ENCODE data around the gene LRRFIP1. TPM values are rescaled to one million over a fixed set of nuclear protein-coding genes. Genes with fewer than 3 reads are reported as not detected.
A peak's percentile ranks its signal among the peaks of the same experiment; 100 is the strongest.
"Not testable (repeated sequence)": the region's sequence is repeated elsewhere in the genome, so short reads cannot be mapped to it uniquely, and the experiment has no call there.

The LRRFIP1 gene
- total and polyA plus RNA-seq, 12 donors, result 91.5 to 132 (median 110) TPM

DNA sequence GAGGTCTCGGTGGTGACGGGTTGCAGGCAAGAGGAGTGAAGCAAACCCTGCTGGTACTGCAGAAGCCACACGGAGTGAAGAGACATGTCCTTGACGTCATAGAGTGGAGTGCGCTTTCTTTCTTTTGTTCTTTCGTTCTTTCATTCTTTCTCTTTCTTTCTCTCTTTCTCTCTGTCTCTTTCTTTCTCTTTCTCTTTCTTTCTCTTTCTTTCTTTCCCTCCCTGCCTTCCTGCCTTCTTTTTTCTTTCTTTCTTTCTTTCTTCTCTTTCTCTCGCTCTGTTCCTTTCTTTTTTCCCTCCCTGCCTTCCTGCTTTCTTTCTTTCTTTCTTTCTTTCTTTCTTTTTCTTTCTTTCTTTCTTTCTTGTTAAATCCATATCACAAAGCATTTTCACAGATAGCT lies 39.2 kb downstream of the LRRFIP1 start:
- H3K27ac ChIP-seq, result no peak overlapping the region
- H3K4me1 ChIP-seq, result peaks cover 18 to 71% (median 55%) of the 10 kb centered on the region in 9 donors
- TF ChIP-seq, protein P1, sequence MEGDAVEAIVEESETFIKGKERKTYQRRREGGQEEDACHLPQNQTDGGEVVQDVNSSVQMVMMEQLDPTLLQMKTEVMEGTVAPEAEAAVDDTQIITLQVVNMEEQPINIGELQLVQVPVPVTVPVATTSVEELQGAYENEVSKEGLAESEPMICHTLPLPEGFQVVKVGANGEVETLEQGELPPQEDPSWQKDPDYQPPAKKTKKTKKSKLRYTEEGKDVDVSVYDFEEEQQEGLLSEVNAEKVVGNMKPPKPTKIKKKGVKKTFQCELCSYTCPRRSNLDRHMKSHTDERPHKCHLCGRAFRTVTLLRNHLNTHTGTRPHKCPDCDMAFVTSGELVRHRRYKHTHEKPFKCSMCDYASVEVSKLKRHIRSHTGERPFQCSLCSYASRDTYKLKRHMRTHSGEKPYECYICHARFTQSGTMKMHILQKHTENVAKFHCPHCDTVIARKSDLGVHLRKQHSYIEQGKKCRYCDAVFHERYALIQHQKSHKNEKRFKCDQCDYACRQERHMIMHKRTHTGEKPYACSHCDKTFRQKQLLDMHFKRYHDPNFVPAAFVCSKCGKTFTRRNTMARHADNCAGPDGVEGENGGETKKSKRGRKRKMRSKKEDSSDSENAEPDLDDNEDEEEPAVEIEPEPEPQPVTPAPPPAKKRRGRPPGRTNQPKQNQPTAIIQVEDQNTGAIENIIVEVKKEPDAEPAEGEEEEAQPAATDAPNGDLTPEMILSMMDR (IDR thresholded peaks at IDR 0.05), result no peak
- no peaks in the 10 kb centered on the region for H3K36me3 ChIP-seq
- DNase-seq (no peak), ATAC-seq (no peak)
- 64 to 76% methylated on average over 7 of the region's 7 CpGs for WGBS, 2 donors
- intact Hi-C loops (cut with DNase I), result loop anchor here in 4 of 10 donors (5.0 to 10.0 kb wide), 4 partner anchors 39 to 82 kb away; partner anchors contain the start of genes LRRFIP1 (in 1 of the 4) and RAB17 (in 1 of the 4)
- H3K4me3 ChIP-seq, result no peak overlapping the region
- H3K9me3 ChIP-seq, result no peaks in the 10 kb centered on the region
- no peaks in the 10 kb centered on the region for H3K27me3 ChIP-seq

DNA sequence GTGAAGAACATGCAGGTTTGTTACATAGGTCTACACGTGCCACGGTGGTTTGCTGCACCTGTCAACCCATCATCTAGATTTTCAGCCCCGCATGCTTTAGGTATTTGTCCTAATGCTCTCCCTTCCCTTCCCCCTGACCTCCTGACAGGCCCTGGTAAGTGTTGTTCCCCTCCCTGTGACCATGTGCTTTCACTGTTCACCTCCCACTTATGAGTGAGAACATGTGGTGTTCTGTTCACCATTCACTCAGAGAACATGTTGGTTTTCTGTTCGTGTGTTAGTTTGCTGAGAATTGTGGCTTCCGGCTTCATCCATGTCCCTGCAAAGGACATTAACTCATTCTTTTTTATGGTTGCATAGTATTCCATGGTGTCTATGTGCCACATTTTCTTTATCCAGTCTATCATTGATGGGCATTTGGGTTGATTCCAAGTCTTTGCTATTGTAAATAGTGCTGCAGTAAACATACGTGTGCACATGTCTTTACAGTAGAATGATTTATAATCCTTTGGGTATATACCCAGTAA lies 39.7 kb downstream of the LRRFIP1 start:
- H3K36me3 ChIP-seq, DNase-seq, H3K9me3 ChIP-seq, ATAC-seq, H3K27me3 ChIP-seq, H3K4me3 ChIP-seq: not testable (repeated sequence)
- H3K27ac ChIP-seq, result peak overlapping the region in 1 of 10 donors; percentile 10
- H3K4me1 ChIP-seq, result peaks cover 18 to 69% (median 51%) of the 10 kb centered on the region in 9 donors
- WGBS, 2 donors, result 68 to 81% methylated on average over 6 of the region's 6 CpGs
- intact Hi-C loops (cut with DNase I), result loop anchor here in 4 of 10 donors (5.0 to 10.0 kb wide), 4 partner anchors 40 to 82 kb away; partner anchors contain the start of genes LRRFIP1 (in 1 of the 4) and RAB17 (in 1 of the 4)

DNA sequence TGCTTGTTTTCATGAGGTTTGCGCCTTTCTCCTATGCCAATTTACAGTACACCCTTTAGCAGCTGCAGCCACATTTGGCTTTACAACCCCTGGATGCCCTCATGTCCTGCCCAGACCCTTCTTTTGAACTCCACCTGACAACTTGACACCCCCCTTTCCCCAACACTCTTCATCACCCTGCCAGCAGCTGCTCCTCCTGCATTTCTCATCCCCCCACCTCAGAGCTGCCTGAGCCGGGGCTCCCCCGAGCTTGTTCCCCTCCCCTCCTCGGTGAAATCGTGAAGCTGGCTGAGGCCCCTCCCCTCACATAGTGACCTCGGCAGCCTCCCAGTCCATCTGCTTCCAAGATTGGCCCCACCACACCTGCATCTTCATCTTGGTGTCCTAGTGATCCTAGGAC lies 40.5 kb downstream of the LRRFIP1 start:
- peaks cover 15 to 65% (median 51%) of the 10 kb centered on the region in 9 donors for H3K4me1 ChIP-seq
- WGBS, 2 donors, result 67 to 70% methylated on average over 6 of the region's 6 CpGs
- H3K36me3 ChIP-seq, result no peaks in the 10 kb centered on the region
- TF ChIP-seq, protein P1 (IDR thresholded peaks at IDR 0.05), result no peak
- intact Hi-C loops (cut with DNase I), result loop anchor here in 4 of 10 donors (2.0 to 10.0 kb wide), 5 partner anchors 41 to 83 kb away; partner anchors contain the start of genes LRRFIP1 (in 1 of the 4) and RAB17 (in 1 of the 4)
- H3K27ac ChIP-seq, result peak overlapping the region in 2 of 10 donors; percentile 7 to 10
- no peak overlapping the region for H3K4me3 ChIP-seq
- no peaks in the 10 kb centered on the region for H3K27me3 ChIP-seq
- DNase-seq (no peak), ATAC-seq (no peak)
- H3K9me3 ChIP-seq, result no peaks in the 10 kb centered on the region

DNA sequence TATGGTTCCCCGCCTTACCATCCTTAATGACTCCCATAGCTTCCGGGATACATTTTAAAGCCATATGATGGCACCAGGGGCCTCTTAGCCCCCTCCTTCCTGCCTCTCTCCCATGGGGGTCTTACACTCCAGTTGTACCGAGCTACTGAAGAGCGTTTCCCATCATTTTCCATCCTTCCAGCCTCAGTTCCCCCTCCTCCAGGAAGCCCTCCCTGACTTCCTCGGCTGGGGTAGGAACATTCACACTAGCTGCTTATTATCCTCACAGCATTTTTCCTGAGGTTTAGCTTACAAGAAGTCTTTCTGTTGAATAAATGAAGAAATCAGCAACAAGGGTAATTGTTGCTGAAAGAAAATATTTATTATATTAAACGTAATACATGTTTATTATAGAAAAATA lies 41.1 kb downstream of the LRRFIP1 start:
- ATAC-seq (no peak), DNase-seq (no peak)
- Histone ChIP-seq H3K27me3 (no peaks in the 10 kb centered on the region), H3K9me3 (no peaks in the 10 kb centered on the region), H3K27ac (peak overlapping the region in 1 of 10 donors; percentile 7), H3K4me3 (no peak overlapping the region), H3K4me1 (peaks cover 14 to 65% (median 51%) of the 10 kb centered on the region in 9 donors), H3K36me3 (no peaks in the 10 kb centered on the region)
- 84 to 90% methylated on average over 6 of the region's 6 CpGs for WGBS, 2 donors
- TF ChIP-seq, protein P1 (IDR thresholded peaks at IDR 0.05), result no peak
- intact Hi-C loops (cut with DNase I), result loop anchor here in 4 of 10 donors (2.0 to 10.0 kb wide), 5 partner anchors 41 to 84 kb away; partner anchors contain the start of genes LRRFIP1 (in 1 of the 4) and RAB17 (in 1 of the 4)

DNA sequence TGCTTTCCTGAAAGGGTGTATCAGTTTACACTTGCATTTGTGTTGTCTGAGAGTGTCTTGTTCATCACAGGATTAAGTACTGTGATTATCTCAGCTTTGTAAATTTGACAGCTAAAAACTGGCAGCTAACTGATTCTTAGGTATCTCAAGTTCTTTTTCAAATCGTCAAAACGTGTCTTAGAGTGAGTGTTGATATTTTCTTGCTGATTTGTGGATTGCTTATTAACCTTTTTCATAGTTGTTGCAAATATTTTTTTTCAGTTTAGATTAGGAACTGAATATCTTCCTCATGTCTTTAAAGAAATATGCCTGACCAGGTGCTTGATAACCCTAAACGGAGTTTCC lies 41.9 kb downstream of the LRRFIP1 start:
- H3K27ac ChIP-seq, result peak overlapping the region in 9 of 10 donors; percentile 58 to 92 (median 80)
- 29 to 31% methylated on average over 3 of the region's 3 CpGs for WGBS, 2 donors
- ATAC-seq (no peak), DNase-seq (no peak)
- no peak overlapping the region for H3K4me3 ChIP-seq
- H3K9me3 ChIP-seq, result no peaks in the 10 kb centered on the region
- no peaks in the 10 kb centered on the region for H3K36me3 ChIP-seq
- TF ChIP-seq, protein P1 (IDR thresholded peaks at IDR 0.05), result no peak
- H3K27me3 ChIP-seq, result no peaks in the 10 kb centered on the region
- intact Hi-C loops (cut with DNase I), result loop anchor here in 4 of 10 donors (2.0 to 10.0 kb wide), 5 partner anchors 42 to 84 kb away; partner anchors contain the start of genes LRRFIP1 (in 1 of the 4) and RAB17 (in 1 of the 4)
- peaks cover 15 to 65% (median 51%) of the 10 kb centered on the region in 9 donors for H3K4me1 ChIP-seq
